KMS-11 (cell line): ENCODE results near the gene DNAJC24.

Experiments
- H2AFZ ChIP-seq: fragments of 200-600 bp; sonication (generic); 2 replicates; pipeline ENCODE4 v1.6.1; 2016; ENCODE audit warnings: antibody characterized with exemption, mixed run types, low read depth
- H3K27ac ChIP-seq: fragments of 200-600 bp; sonication (generic); 2 replicates; pipeline ENCODE4 v1.6.1; 2016; ENCODE audit warnings: mild to moderate bottlenecking, mixed run types
- H3K27me3 ChIP-seq: fragments of 200-600 bp; sonication (generic); 2 replicates; pipeline ENCODE4 v1.6.1; 2017; ENCODE audit warnings: mild to moderate bottlenecking, low read depth, mixed run types, moderate library complexity; ENCODE audit not compliant: insufficient read depth
- H3K36me3 ChIP-seq: fragments of 200-600 bp; sonication (generic); 2 replicates; pipeline ENCODE4 v1.6.1; 2017; ENCODE audit warnings: mild to moderate bottlenecking, mixed run types; ENCODE audit not compliant: insufficient read depth
- H3K4me1 ChIP-seq: fragments of 200-600 bp; sonication (generic); 2 replicates; pipeline ENCODE4 v1.6.1; 2016; ENCODE audit warnings: mild to moderate bottlenecking, low read depth, mixed run types; ENCODE audit not compliant: poor library complexity, severe bottlenecking
- H3K4me2 ChIP-seq: fragments of 200-600 bp; sonication (generic); 2 replicates; pipeline ENCODE4 v1.7.0; 2016; ENCODE audit warnings: mild to moderate bottlenecking, mixed run types
- H3K4me3 ChIP-seq: fragments of 200-600 bp; sonication (generic); IDR thresholded peaks from 2 replicates; pipeline ENCODE4 v1.6.1; 2017; ENCODE audit warnings: low read depth, low read length, mixed read lengths; ENCODE audit not compliant: insufficient read depth
- H3K79me2 ChIP-seq: fragments of 200-600 bp; sonication (generic); 2 replicates; pipeline ENCODE4 v1.6.1; 2016; ENCODE audit warnings: low read depth, mixed run types; ENCODE audit not compliant: insufficient read depth
- H3K9ac ChIP-seq: fragments of 200-600 bp; sonication (generic); 2 replicates; pipeline ENCODE4 v1.6.1; 2016; ENCODE audit warnings: mild to moderate bottlenecking, mixed run types
- H4K20me1 ChIP-seq: fragments of 200-600 bp; sonication (generic); 2 replicates; pipeline ENCODE4 v1.6.1; 2016; ENCODE audit warnings: mild to moderate bottlenecking, mixed run types; ENCODE audit not compliant: insufficient read depth
- TF ChIP-seq, protein P1 (sequence below): fragments of 200-600 bp; sonication (generic); conservative IDR thresholded peaks from 2 replicates; pipeline ENCODE4 v1.6.1; 2017; ENCODE audit warnings: low read depth, mild to moderate bottlenecking, antibody characterized with exemption, low read length, moderate library complexity, mixed read lengths

Gene DNAJC24

DNA sequence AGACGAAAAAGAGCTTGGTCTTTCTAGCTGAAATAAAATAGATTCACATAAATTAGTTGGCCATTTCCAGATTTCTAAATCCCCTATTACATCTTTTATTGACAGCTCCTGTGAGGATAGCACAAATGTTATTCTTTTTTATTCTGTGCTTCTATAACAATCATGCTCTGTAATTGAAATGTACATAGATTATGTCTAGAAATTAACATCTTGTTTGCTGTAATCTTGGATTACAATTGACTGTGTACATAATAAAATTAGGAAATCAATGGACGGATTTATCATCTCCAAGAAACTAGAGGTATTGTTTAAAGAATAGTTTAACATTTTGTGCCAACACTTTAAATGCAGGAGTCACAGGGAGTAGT lies 108.5 kb downstream of the DNAJC24 start:
- TF ChIP-seq, protein P1, sequence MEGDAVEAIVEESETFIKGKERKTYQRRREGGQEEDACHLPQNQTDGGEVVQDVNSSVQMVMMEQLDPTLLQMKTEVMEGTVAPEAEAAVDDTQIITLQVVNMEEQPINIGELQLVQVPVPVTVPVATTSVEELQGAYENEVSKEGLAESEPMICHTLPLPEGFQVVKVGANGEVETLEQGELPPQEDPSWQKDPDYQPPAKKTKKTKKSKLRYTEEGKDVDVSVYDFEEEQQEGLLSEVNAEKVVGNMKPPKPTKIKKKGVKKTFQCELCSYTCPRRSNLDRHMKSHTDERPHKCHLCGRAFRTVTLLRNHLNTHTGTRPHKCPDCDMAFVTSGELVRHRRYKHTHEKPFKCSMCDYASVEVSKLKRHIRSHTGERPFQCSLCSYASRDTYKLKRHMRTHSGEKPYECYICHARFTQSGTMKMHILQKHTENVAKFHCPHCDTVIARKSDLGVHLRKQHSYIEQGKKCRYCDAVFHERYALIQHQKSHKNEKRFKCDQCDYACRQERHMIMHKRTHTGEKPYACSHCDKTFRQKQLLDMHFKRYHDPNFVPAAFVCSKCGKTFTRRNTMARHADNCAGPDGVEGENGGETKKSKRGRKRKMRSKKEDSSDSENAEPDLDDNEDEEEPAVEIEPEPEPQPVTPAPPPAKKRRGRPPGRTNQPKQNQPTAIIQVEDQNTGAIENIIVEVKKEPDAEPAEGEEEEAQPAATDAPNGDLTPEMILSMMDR, result no peak

DNA sequence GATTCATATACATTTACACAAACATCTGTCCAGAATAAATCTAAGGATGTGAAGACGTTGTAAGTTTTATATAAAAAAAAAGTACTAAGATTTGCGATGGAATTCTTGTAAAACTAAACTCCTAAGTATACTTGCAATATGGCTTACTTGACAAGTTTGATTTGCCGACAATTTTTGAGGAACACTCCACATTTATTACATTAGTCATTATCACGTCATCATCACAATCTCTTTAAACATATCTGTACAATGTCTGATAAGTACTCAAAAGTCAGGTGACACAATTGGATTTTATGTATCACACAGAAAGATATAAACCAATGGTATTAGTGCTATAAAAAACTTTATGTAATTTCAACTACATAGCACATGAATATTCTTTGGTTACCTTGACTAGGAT lies 109.4 kb downstream of the DNAJC24 start:
- no peaks in the 10 kb centered on the region for H3K27me3 ChIP-seq
- no peaks in the 10 kb centered on the region for H3K4me1 ChIP-seq
- H3K27ac ChIP-seq, result no peak overlapping the region
- H3K79me2 ChIP-seq, result no peaks in the 10 kb centered on the region
- H3K4me2 ChIP-seq, result no peak overlapping the region
- no peaks in the 10 kb centered on the region for H3K36me3 ChIP-seq
- TF ChIP-seq, protein P1, result no peak
- no peak overlapping the region for H3K4me3 ChIP-seq
- no peaks in the 10 kb centered on the region for H4K20me1 ChIP-seq
- no peak overlapping the region for H3K9ac ChIP-seq
- no peak overlapping the region for H2AFZ ChIP-seq

More for the DNA sequence above, 108.5 kb downstream of the DNAJC24 start:
- no peaks in the 10 kb centered on the region for H3K79me2 ChIP-seq
- H3K4me1 ChIP-seq, result no peaks in the 10 kb centered on the region
- H4K20me1 ChIP-seq, result no peaks in the 10 kb centered on the region
- no peaks in the 10 kb centered on the region for H3K27me3 ChIP-seq
- no peak overlapping the region for H3K9ac ChIP-seq
- H3K36me3 ChIP-seq, result no peaks in the 10 kb centered on the region
- no peak overlapping the region for H3K4me2 ChIP-seq
- no peak overlapping the region for H2AFZ ChIP-seq
- no peak overlapping the region for H3K27ac ChIP-seq
- H3K4me3 ChIP-seq, result no peak overlapping the region

DNA sequence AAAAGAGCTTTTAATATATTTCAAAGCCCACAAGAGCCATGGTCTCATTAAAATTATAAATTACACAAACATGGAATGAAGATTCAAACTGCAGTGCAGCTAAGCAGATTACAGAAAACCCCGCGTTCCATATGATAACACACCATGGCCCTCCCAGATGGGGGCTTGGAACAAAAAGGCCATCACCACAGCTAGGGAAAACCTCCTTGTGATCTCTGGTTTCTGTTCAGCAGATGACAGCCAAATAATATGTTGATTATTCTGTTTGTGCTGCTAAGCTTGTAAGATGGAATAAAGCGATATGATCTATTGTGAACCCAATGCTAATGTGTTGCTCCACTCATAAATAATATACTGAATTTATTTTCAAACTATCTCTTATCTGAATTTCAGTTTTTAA lies 111.3 kb downstream of the DNAJC24 start:
- Histone ChIP-seq H3K36me3 (no peaks in the 10 kb centered on the region), H4K20me1 (no peaks in the 10 kb centered on the region), H3K4me3 (no peak overlapping the region), H3K27ac (no peak overlapping the region), H3K9ac (no peak overlapping the region), H3K79me2 (no peaks in the 10 kb centered on the region), H3K4me2 (no peak overlapping the region), H2AFZ (no peak overlapping the region), H3K4me1 (no peaks in the 10 kb centered on the region), H3K27me3 (no peaks in the 10 kb centered on the region)
- TF ChIP-seq, protein P1, result no peak
